Suprapubic skin (tissue), 4 donors: Measurements from ENCODE around the gene EFR3B. TPM values are rescaled to one million over a fixed set of nuclear protein-coding genes. Genes with fewer than 3 reads are reported as not detected.

ENCODE experiments used
- DNase-seq, 2 donors: peaks; one replicate each; pipeline ENCODE4 v3.0.0-alpha.2; 2019; ENCODE audit warnings: low spot score in 2 of 2
- H3K27ac ChIP-seq: fragments of 200-600 bp; sonication (generic); one replicate; pipeline ENCODE4 v1.5.1; 2019
- H3K27me3 ChIP-seq: fragments of 200-600 bp; sonication (generic); one replicate; pipeline ENCODE4 v1.5.1; 2019
- H3K36me3 ChIP-seq: fragments of 200-600 bp; sonication (generic); one replicate; pipeline ENCODE4 v1.5.1; 2019
- H3K4me1 ChIP-seq: fragments of 200-600 bp; sonication (generic); one replicate; pipeline ENCODE4 v1.5.1; 2019
- H3K4me3 ChIP-seq: fragments of 200-600 bp; sonication (generic); one replicate; pipeline ENCODE4 v1.5.1; 2019; ENCODE audit warnings: mild to moderate bottlenecking
- H3K9me3 ChIP-seq: fragments of 200-600 bp; sonication (generic); one replicate; pipeline ENCODE4 v1.5.1; 2019
- EP300 ChIP-seq: sonication (generic); formaldehyde crosslinking; IDR thresholded peaks from one replicate; pipeline ENCODE4 v1.6.1; 2017; ENCODE audit warnings: antibody characterized with exemption
- POLR2A ChIP-seq, 2 donors: fragments of 450-650 bp; IDR thresholded peaks; one replicate each; pipeline ENCODE4 v1.6.1; 2017; ENCODE audit warnings: antibody characterized with exemption in 2 of 2, mild to moderate bottlenecking in 2 of 2, moderate library complexity in 2 of 2
- POLR2AphosphoS5 ChIP-seq, 3 donors: sonication (generic); formaldehyde crosslinking; IDR thresholded peaks; one replicate each; pipeline ENCODE4 v1.6.1; 2017; ENCODE audit warnings: antibody characterized with exemption in 3 of 3
- WGBS: methylation state at CpG from one replicate; pipeline ENCODE4 v1.1.5; 2018; 5-methylcytosine and 5-hydroxymethylcytosine counted together
- total RNA-seq, 4 donors: library from RNA; depleted of rRNA; stranded (reverse); fragments of >200 nt; gene quantifications; one replicate each; pipeline ENCODE4 v1.1.0, GENCODE V29; 2016
- TF ChIP-seq, protein P1 (sequence below), 2 donors: fragments of 200-600 bp in 1 of 2; fragments of 450-650 bp in 1 of 2; sonication (generic) in 1 of 2; IDR thresholded peaks; one replicate each; pipeline ENCODE4 v1.5.1; 2016 to 2019; ENCODE audit warnings: antibody characterized with exemption in 2 of 2, mild to moderate bottlenecking in 1 of 2, moderate library complexity in 1 of 2

The EFR3B gene
- total RNA-seq, 4 donors from 2014 or later: 0.79 to 1.5 (median 1.2) TPM

DNA sequence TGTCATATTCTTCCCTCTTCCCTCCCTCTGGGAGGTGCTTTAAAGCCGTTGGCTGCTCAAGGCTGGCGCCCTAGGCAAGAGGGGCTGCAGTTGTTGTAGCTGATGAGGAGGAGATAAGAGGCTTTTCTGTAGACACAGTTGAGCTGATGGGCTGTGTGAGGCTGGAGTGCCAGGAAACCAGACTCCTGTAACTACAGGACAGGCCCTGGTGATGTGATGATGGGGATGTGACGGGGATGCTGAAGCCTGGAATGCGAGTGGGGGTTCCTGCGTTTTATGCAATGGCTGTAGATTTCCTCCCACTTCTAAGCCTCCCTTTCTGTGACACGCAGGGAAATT is 5.7 kb upstream of the EFR3B start:
- TF ChIP-seq EP300 (no peak), POLR2AphosphoS5 (IDR thresholded peaks at IDR 0.05) (no peak), POLR2A (IDR thresholded peaks at IDR 0.05) (no peak)
- TF ChIP-seq, protein P1, sequence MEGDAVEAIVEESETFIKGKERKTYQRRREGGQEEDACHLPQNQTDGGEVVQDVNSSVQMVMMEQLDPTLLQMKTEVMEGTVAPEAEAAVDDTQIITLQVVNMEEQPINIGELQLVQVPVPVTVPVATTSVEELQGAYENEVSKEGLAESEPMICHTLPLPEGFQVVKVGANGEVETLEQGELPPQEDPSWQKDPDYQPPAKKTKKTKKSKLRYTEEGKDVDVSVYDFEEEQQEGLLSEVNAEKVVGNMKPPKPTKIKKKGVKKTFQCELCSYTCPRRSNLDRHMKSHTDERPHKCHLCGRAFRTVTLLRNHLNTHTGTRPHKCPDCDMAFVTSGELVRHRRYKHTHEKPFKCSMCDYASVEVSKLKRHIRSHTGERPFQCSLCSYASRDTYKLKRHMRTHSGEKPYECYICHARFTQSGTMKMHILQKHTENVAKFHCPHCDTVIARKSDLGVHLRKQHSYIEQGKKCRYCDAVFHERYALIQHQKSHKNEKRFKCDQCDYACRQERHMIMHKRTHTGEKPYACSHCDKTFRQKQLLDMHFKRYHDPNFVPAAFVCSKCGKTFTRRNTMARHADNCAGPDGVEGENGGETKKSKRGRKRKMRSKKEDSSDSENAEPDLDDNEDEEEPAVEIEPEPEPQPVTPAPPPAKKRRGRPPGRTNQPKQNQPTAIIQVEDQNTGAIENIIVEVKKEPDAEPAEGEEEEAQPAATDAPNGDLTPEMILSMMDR (IDR thresholded peaks at IDR 0.05): no peak
- H3K36me3 ChIP-seq: no peaks in the 10 kb centered on the region
- H3K4me1 ChIP-seq: peaks cover 1% of the 10 kb centered on the region
- no peak overlapping the region for H3K27ac ChIP-seq
- WGBS: 84% methylated on average over 6 of the region's 6 CpGs
- H3K9me3 ChIP-seq: no peaks in the 10 kb centered on the region
- H3K27me3 ChIP-seq: no peaks in the 10 kb centered on the region
- no peak overlapping the region for H3K4me3 ChIP-seq
- DNase-seq: no peak

DNA sequence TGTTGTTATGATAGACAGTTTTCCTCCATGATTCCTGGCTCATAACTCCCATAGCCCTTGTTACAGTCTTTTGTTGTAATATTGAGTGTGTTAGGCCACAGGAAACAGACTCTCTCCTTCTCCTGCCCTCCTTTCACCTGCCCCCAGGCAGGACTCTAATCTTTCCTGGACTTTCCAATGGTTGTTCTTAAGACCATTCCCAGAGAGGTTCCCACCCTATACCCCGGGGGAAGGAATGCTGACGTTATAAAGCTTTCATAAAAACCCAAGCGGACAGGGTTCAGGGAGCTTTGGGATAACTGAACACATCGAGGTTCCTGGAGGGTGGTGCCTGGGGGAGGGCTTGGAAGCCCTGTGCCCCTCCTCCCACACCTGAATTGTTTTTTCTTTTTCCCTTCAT is 2.8 kb upstream of the EFR3B start:
- Histone ChIP-seq H3K4me1 (peaks cover 24% of the 10 kb centered on the region), H3K27ac (no peak overlapping the region), H3K27me3 (peaks cover 13% of the 10 kb centered on the region), H3K9me3 (no peaks in the 10 kb centered on the region), H3K4me3 (no peak overlapping the region), H3K36me3 (no peaks in the 10 kb centered on the region)
- 71% methylated on average over 4 of the region's 4 CpGs for WGBS
- TF ChIP-seq, protein P1 (IDR thresholded peaks at IDR 0.05): no peak
- TF ChIP-seq POLR2A (IDR thresholded peaks at IDR 0.05) (no peak), EP300 (no peak), POLR2AphosphoS5 (IDR thresholded peaks at IDR 0.05) (no peak)
- DNase-seq: no peak

DNA sequence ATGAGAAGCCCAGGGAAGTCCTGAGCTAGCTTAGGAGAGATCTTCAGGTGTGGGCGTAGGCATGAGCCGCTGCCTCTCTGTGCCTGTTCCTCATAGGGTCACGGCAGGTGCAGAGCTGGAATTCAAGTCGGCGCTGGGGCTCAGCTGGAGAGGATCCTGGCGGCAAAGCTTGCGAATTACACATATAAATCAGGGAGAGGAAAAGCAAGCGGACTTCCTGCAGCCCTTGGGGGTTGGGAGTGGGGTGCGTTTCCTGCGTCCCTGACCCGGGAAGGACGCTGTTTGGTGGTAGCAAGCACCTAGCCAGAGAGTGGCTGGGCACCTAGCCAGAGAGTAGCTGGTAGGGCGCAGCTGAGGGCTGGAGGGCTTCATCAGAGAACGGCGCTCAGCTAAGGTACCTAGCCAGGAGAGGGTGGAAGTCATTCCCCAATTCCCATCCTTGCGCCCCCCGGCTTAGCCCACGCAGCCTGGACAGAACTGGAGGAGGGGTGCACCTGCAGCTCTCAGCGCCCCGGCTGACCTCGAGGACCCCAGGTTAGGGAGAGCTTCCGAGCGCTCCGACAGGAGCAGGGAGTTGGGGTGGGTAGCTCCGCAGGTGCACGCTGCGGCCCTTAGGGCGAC is 459 bp upstream of the EFR3B start:
- Histone ChIP-seq H3K4me1 (peaks cover 24% of the 10 kb centered on the region), H3K4me3 (peak overlapping the region; percentile 61), H3K36me3 (no peaks in the 10 kb centered on the region), H3K27ac (no peak overlapping the region), H3K27me3 (peaks cover 34% of the 10 kb centered on the region), H3K9me3 (no peaks in the 10 kb centered on the region)
- DNase-seq: peak; percentile 82 to 84
- TF ChIP-seq, protein P1 (IDR thresholded peaks at IDR 0.05): peak in 1 of 2 donors; percentile 37
- TF ChIP-seq EP300: no peak
- 4% methylated on average over 14 of the region's 28 CpGs for WGBS

DNA sequence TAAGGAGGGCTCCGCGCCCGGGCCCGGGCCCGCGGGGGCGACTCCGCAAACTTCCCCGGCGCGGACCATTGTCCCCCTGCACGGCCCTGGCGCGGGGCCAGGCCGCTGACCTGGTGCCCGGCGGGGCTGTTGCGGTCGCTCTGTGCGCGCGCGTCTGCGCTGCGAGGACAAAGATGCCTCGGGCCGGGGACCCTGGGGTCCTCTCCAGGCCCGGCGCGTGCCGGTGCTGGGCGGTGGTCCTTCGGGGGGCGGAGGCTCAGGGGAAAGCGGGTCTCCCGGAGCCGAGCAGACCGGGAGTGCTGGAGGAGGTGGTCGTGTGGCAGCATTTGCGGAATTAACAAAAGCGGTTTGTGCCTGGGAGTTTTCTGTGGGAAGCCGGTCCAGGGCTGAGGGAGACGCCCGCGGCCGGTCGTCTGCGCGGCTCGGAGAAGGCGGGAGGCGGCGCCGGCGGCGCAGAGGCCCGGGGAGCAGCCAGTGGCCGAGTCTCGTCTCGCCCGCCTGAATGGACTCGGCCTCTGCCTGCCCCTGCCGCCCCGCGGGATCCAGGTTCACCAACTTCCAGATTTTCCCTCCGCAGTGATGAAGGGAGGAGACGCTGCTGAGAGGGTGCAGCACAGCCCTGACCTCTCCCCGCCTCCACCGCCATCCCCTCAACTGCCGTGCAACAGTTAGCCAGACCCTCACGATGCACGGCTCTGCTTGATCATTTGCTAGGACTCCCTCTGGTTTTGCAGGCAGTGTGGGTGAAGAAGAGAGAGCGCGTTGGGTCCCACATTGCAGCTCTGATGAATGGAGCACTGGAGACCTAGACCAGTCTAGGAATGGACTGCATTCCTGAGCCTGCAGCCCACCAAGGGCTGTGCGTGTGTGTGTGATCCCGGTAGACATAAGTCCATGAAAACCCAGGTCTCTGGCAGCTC is 705 bp downstream of the EFR3B start:
- peak overlapping the region; percentile 30 for H3K27ac ChIP-seq
- TF ChIP-seq POLR2AphosphoS5 (IDR thresholded peaks at IDR 0.05): no peak
- TF ChIP-seq EP300: no peak
- no peak for TF ChIP-seq POLR2A (IDR thresholded peaks at IDR 0.05)
- TF ChIP-seq, protein P1 (IDR thresholded peaks at IDR 0.05): no peak
- peaks cover 24% of the 10 kb centered on the region for H3K4me1 ChIP-seq
- peak in 1 of 2 donors; percentile 71 for DNase-seq
- peak overlapping the region; percentile 61 for H3K4me3 ChIP-seq
- 2% methylated on average over 47 of the region's 76 CpGs for WGBS
- H3K27me3 ChIP-seq: peaks cover 39% of the 10 kb centered on the region
- H3K36me3 ChIP-seq: no peaks in the 10 kb centered on the region
- no peaks in the 10 kb centered on the region for H3K9me3 ChIP-seq

DNA sequence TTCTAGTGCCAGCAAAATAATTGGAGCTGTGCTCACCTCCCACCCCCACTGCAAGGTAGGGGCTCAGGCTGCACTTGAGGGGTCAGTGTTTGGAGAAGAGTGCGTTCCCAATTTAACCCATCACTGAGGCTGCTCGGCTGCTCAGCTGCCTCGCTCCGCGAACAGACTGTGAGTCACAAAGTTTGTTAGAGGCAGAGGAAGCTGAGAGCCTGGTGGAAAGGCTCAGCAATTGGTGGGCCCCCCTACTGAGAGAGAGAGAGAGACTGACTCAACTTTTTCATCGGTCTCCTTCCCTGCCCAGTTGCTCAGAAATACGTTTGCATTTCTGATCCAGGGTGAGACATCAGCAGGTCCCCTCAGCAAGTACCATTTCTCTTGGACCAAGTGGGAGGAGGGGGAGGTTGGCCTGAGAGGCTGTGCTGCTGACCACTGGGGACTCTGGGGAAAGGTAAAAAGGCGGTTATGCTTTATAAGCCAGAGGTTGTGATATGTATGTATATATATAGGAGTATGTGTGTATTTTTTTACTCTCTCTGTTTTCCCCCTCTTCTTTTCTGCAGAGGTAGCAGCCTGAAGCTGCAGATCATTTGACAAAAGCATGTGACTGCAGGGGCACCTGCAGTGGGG is 1.5 kb downstream of the EFR3B start:
- no peak for DNase-seq
- WGBS: 39% methylated on average over 3 of the region's 8 CpGs

More for the DNA sequence above, 1.5 kb downstream of the EFR3B start:
- H3K36me3 ChIP-seq: no peaks in the 10 kb centered on the region
- peaks cover 39% of the 10 kb centered on the region for H3K27me3 ChIP-seq
- peaks cover 24% of the 10 kb centered on the region for H3K4me1 ChIP-seq
- no peaks in the 10 kb centered on the region for H3K9me3 ChIP-seq
- H3K27ac ChIP-seq: no peak overlapping the region
- peak overlapping the region; percentile 61 for H3K4me3 ChIP-seq
- no peak for TF ChIP-seq EP300
- TF ChIP-seq POLR2A (IDR thresholded peaks at IDR 0.05): no peak
- TF ChIP-seq, protein P1 (IDR thresholded peaks at IDR 0.05): no peak
- no peak for TF ChIP-seq POLR2AphosphoS5 (IDR thresholded peaks at IDR 0.05)
